Stimulated activated CD4-positive, alpha-beta T cell treated with anti-CD3 and anti-CD28 coated beads, Interleukin-12 subunit alpha, Interleukin-12 subunit beta, amount 100 ng/mL, for 48 hours (primary cell): ENCODE measurements around the gene ZP3.
"Not testable (repeated sequence)": the region's sequence is repeated elsewhere in the genome, so short reads cannot be mapped to it uniquely, and the experiment has no call there.

Source experiments
- DNase-seq, 3 donors: peaks; one replicate each; pipeline ENCODE4 v3.0.0-alpha.2; 2020; ENCODE audit warnings: low read depth in 2 of 3, low spot score in 1 of 3

The ZP3 gene

GRCh38 chr7:76482660-76483059, 57.9 kb downstream of the ZP3 start:
- not testable (repeated sequence) for DNase-seq

- DNase-seq: not testable (repeated sequence)
Measured at GRCh38 chr7:76483081-76483480, 58.3 kb downstream of the ZP3 start.

GRCh38 chr7:76484456-76484855, 59.7 kb downstream of the ZP3 start:
- not testable (repeated sequence) for DNase-seq

GRCh38 chr7:76485822-76486610, 61.3 kb downstream of the ZP3 start:
- DNase-seq: not testable (repeated sequence)

- DNase-seq: peak in 2 of 3 donors; percentile 10 to 18
Measured at GRCh38 chr7:76486618-76487017, 61.9 kb downstream of the ZP3 start.

GRCh38 chr7:76487969-76488368, 63.2 kb downstream of the ZP3 start:
- DNase-seq: not testable (repeated sequence)
